Body of pancreas (tissue), 4 donors: Measurements from ENCODE around the gene C1orf35.

Experiments
- CTCF ChIP-seq, 7 experiments: fragments of 450-650 bp in 4 of 7; fragments of 200-600 bp in 3 of 7; sonication (generic) in 3 of 7; IDR thresholded peaks; one replicate each; pipeline ENCODE4 v1.5.1; 2016 to 2019; ENCODE audit warnings: antibody characterized with exemption in 7 of 7
- POLR2A ChIP-seq, 3 donors: fragments of 450-650 bp; IDR thresholded peaks; one replicate each; pipeline ENCODE4 v1.6.1; 2016; ENCODE audit warnings: antibody characterized with exemption in 3 of 3, mild to moderate bottlenecking in 2 of 3

GRCh38 chr1:228058172-228058948 lies 44.8 kb downstream of the C1orf35 start:
- no peak for TF ChIP-seq POLR2A (IDR thresholded peaks at IDR 0.05)
- TF ChIP-seq CTCF (IDR thresholded peaks at IDR 0.05): no peak
